Measurements from ENCODE around the gene ITSN2.

DNA sequence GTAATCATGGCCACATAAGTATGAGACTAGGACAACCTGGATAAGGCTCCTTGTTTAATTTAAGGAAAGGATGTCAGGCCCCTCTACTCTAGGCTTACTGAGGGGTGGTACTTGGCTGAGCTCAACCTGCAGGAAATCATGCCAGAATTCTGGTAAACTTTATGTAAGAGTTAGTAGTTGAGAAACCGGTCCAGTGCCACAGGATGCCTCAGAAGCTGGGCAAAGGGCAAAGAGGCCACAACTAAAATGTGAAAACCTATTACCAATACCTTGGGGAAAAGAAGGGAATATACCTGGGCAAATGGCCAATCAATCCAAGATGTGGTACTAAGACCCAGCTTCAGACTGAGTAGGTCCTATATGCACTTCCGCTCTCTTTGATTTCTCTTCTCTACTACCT, 86.7 kb downstream of the ITSN2 start:
- no peak for TF ChIP-seq EZH2 (IDR thresholded peaks at IDR 0.05; ENCODE audit: insufficient read depth, low read length)
- TF ChIP-seq, protein P1, sequence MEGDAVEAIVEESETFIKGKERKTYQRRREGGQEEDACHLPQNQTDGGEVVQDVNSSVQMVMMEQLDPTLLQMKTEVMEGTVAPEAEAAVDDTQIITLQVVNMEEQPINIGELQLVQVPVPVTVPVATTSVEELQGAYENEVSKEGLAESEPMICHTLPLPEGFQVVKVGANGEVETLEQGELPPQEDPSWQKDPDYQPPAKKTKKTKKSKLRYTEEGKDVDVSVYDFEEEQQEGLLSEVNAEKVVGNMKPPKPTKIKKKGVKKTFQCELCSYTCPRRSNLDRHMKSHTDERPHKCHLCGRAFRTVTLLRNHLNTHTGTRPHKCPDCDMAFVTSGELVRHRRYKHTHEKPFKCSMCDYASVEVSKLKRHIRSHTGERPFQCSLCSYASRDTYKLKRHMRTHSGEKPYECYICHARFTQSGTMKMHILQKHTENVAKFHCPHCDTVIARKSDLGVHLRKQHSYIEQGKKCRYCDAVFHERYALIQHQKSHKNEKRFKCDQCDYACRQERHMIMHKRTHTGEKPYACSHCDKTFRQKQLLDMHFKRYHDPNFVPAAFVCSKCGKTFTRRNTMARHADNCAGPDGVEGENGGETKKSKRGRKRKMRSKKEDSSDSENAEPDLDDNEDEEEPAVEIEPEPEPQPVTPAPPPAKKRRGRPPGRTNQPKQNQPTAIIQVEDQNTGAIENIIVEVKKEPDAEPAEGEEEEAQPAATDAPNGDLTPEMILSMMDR (IDR thresholded peaks at IDR 0.05; ENCODE audit: insufficient read depth, low read depth, low read length): no peak
